Omental fat pad (tissue), 4 donors: Measurements from ENCODE around the gene ZNF319. TPM values are rescaled to one million over a fixed set of nuclear protein-coding genes. Genes with fewer than 3 reads are reported as not detected.

Experiments used
- ATAC-seq: fragments of 150-250 bp; one replicate; pipeline ENCODE4 v1.9.1; 2016; ENCODE audit warnings: mild to moderate bottlenecking, moderate library complexity; ENCODE audit not compliant: low FRiP score
- DNase-seq: peaks from one replicate; pipeline ENCODE4 v3.0.0-alpha.2; 2019; ENCODE audit warnings: low spot score
- CTCF ChIP-seq, 3 donors: fragments of 450-650 bp; IDR thresholded peaks; one replicate each; pipeline ENCODE4 v1.5.1; 2016 to 2017; ENCODE audit warnings: antibody characterized with exemption in 3 of 3, mild to moderate bottlenecking in 3 of 3, moderate library complexity in 2 of 3
- total RNA-seq, 4 donors: library from RNA; depleted of rRNA; stranded (reverse); fragments of >200 nt; gene quantifications; one replicate each; pipeline ENCODE4 v1.1.0, GENCODE V29; 2016

Gene ZNF319
- total RNA-seq, 4 donors from 2014 or later: 3.2 to 9.1 (median 5.6) TPM

GRCh38 chr16:58000706-58001676 lies 519 bp upstream of the ZNF319 start, which contains the start of gene USB1:
Gene USB1, plus strand, starts transcription at chr16:58001407. Its CDS starts 77 bp downstream, at chr16:58001484.
- ATAC-seq: peak; percentile 88
- DNase-seq: peak; percentile 41
- TF ChIP-seq CTCF (IDR thresholded peaks at IDR 0.05): no peak

GRCh38 chr16:57999366-57999970 lies 1.0 kb downstream of the ZNF319 start:
- DNase-seq: no peak
- no peak for ATAC-seq
- no peak for TF ChIP-seq CTCF (IDR thresholded peaks at IDR 0.05)

GRCh38 chr16:57998992-57999365 lies 1.5 kb downstream of the ZNF319 start:
- DNase-seq: no peak
- no peak for TF ChIP-seq CTCF (IDR thresholded peaks at IDR 0.05)
- no peak for ATAC-seq

GRCh38 chr16:57998486-57998885 lies 2.0 kb downstream of the ZNF319 start:
- TF ChIP-seq CTCF (IDR thresholded peaks at IDR 0.05): no peak
- DNase-seq (no peak), ATAC-seq (no peak)

GRCh38 chr16:57997528-57998265 lies 2.8 kb downstream of the ZNF319 start:
- no peak for TF ChIP-seq CTCF (IDR thresholded peaks at IDR 0.05)
- ATAC-seq (no peak), DNase-seq (no peak)

GRCh38 chr16:57997176-57997527 lies 3.3 kb downstream of the ZNF319 start:
- no peak for TF ChIP-seq CTCF (IDR thresholded peaks at IDR 0.05)
- no peak for ATAC-seq
- DNase-seq: no peak
